ENCODE data around the gene ARHGAP21.

DNA sequence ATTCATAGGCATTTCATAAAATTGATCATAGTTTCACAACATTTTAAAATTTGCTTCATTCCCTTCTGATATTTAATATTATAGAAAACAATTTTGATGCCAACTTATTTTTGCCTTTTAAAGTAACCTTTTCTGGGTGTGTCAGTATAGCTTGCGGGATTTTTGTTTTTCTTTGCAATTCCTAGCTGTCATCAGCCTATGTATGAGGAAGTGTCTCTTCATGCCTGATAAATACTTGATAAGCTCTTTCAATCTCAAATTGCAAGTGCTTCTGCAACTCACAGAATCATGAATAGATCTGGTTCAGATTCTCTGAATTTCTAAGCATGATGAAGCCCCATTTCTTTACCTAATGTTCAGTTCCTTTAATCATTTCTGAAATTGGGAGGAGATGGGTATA is 28.0 kb upstream of the ARHGAP21 start:
- no peak for TF ChIP-seq POLR2AphosphoS5 (IDR thresholded peaks at IDR 0.05)
- TF ChIP-seq, protein P1, sequence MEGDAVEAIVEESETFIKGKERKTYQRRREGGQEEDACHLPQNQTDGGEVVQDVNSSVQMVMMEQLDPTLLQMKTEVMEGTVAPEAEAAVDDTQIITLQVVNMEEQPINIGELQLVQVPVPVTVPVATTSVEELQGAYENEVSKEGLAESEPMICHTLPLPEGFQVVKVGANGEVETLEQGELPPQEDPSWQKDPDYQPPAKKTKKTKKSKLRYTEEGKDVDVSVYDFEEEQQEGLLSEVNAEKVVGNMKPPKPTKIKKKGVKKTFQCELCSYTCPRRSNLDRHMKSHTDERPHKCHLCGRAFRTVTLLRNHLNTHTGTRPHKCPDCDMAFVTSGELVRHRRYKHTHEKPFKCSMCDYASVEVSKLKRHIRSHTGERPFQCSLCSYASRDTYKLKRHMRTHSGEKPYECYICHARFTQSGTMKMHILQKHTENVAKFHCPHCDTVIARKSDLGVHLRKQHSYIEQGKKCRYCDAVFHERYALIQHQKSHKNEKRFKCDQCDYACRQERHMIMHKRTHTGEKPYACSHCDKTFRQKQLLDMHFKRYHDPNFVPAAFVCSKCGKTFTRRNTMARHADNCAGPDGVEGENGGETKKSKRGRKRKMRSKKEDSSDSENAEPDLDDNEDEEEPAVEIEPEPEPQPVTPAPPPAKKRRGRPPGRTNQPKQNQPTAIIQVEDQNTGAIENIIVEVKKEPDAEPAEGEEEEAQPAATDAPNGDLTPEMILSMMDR (IDR thresholded peaks at IDR 0.05), result no peak

Measured in sigmoid colon (tissue), 4 donors.